ENCODE results near the gene SLC26A1. TPM values are rescaled to one million over a fixed set of nuclear protein-coding genes. Genes with fewer than 3 reads are reported as not detected.

The SLC26A1 gene
- total and polyA plus RNA-seq, 9 donors, result 0.58 to 5.3 (median 3.2) TPM

DNA sequence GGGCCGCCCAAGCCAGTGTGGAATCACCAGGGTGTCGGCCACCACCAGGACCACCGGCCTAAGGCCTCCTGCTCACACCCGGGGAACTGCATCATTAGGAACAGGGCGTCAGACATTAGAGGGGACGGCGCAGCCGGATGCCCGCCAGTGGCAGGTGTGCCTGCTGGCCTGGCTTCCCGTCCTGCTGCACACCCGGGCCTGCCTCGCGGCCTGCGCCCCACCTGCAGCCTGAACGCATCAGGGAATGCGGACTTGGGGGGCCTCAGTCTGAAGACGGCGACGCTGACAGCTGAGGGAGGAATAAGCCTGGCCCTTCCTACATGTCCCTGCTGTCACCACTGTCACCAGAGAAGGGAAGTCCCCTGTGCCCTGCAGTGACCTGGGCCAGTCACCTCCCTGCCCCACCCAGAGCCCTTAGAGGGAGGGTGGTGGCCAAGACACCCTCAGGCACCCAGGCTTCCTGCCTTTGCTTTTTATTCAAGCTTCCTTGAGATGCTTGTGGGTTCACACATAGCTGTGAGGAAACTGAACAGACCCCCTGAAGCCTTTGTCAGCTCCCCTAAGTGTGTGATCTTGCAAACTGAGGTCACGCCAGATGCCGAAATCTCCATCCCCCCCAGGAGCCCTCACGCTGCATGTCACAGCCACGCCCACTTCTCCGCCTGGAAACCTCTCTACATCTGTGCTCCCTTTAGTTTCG, 23.0 kb downstream of the SLC26A1 start:
- peaks cover 18% of the 10 kb centered on the region for H3K4me1 ChIP-seq (ENCODE audit: control insufficient read depth, insufficient read depth, low read length)
- no peak for DNase-seq
- no peak overlapping the region for H3K4me3 ChIP-seq (ENCODE audit: low read length)
- peaks cover 3% of the 10 kb centered on the region for H3K36me3 ChIP-seq (ENCODE audit: control insufficient read depth, insufficient read depth, low read length)
- 75% methylated on average over 19 of the region's 25 CpGs for WGBS (ENCODE audit: insufficient coverage)
- peaks cover 29% of the 10 kb centered on the region for H3K27me3 ChIP-seq (ENCODE audit: control insufficient read depth, insufficient read depth, low read length)
- no peaks in the 10 kb centered on the region for H3K9me3 ChIP-seq (replicated peaks; ENCODE audit: control insufficient read depth, low read depth, low read length)
- H3K27ac ChIP-seq (ENCODE audit: low read length), result no peak overlapping the region

DNA sequence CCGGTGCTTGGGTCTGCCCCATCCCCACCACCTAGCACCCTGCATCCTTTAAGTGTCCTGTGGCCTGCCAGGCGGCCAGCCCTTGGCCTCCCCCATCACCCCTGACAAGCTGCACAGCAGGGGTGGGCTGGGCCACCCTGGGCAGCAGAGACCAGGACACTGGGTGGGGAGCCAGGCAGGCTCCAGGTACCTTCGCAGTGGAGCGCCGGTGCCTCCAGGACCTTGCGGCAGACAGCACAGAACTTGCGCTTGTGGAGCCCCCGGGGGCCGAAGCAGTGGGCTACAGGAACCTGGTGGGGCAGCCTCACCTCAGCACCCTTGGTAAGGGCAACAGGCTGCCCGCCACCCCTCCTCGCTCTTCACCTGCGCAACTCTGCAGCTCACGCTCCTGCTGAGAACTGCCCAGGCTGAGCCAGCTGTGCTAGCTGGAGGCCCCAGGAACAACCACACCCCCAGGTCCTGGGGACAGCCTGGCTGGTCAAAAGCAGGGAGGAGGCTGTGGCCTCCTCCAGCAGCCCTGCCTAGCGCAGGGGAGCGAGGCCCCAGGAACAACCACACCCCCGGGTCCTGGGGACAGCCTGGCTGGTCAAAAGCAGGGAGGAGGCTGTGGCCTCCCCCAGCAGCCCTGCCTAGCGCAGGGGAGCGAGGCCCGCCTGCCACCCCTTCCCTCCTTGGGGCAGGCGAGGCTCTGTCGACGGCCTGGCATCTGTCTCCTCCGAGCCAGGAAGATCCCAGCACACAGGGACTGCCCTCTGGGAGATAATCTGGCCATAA, 24.4 kb downstream of the SLC26A1 start:
- Histone ChIP-seq H3K4me1 (ENCODE audit: control insufficient read depth, insufficient read depth, low read length) (peaks cover 18% of the 10 kb centered on the region), H3K4me3 (ENCODE audit: low read length) (no peak overlapping the region), H3K9me3 (replicated peaks; ENCODE audit: control insufficient read depth, low read depth, low read length) (no peaks in the 10 kb centered on the region), H3K27ac (ENCODE audit: low read length) (no peak overlapping the region), H3K27me3 (ENCODE audit: control insufficient read depth, insufficient read depth, low read length) (peaks cover 29% of the 10 kb centered on the region), H3K36me3 (ENCODE audit: control insufficient read depth, insufficient read depth, low read length) (peaks cover 6% of the 10 kb centered on the region)
- DNase-seq, result no peak
- WGBS (ENCODE audit: insufficient coverage), result 56% methylated on average over 20 of the region's 23 CpGs

- peaks cover 6% of the 10 kb centered on the region for H3K36me3 ChIP-seq (ENCODE audit: control insufficient read depth, insufficient read depth, low read length)
- no peak overlapping the region for H3K27ac ChIP-seq (ENCODE audit: low read length)
- no peak for DNase-seq
- H3K4me3 ChIP-seq (ENCODE audit: low read length), result no peak overlapping the region
- peaks cover 29% of the 10 kb centered on the region for H3K27me3 ChIP-seq (ENCODE audit: control insufficient read depth, insufficient read depth, low read length)
- no peaks in the 10 kb centered on the region for H3K9me3 ChIP-seq (replicated peaks; ENCODE audit: control insufficient read depth, low read depth, low read length)
- H3K4me1 ChIP-seq (ENCODE audit: control insufficient read depth, insufficient read depth, low read length), result peaks cover 18% of the 10 kb centered on the region
- 21% methylated on average over 8 of the region's 24 CpGs for WGBS (ENCODE audit: insufficient coverage)
Observed at GRCh38 chr4:968221-968620, 25.0 kb downstream of the SLC26A1 start.

DNA sequence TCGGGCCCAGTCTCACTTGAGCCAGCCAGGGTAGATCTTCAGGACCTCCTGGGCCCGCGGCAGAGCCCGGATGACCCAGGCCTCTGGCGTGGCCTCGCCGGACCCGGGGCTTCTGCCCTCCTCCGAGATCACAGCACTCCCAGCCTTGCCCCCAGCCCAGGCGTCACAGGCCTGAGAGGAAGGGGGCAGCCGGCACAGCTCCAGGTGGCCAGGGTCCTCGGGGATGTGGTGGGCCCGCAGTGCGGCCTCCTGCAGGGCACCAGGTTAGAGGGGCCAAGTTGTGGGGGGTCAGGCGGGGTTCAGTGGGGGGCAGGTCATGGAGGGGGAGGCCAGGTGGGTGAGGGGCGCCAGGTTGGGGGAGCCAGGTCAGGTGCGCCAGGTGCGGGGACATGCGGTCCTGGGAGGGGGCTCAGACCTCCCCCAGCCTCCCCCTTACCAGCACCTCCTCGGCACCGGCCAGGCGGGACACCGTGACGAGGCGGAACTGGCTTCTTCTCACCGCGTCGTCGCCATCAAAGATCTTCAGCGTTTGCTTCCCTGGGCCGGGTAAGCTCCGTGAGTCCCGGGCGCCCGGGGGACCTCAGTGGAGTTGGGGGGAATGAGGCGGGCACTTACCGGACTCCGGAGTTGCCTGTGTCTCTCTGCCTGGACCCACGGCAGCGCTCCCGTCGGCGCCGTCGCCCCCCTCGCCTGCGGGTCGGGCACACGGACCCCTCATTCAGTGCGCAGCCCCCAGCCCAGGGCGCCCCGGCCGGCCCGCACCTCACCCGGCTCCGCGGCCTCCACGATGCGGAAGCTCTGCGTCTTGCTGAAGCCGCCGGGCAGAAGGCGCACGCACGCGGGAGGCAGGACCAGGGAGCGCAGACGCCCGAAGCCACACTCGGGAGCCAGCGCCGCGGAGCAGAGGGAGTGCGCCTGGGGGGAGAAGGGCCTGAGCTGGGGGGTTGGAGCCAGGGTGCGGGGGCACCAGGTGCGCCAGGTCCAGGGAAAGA, 25.8 kb downstream of the SLC26A1 start:
- H3K4me1 ChIP-seq (ENCODE audit: control insufficient read depth, insufficient read depth, low read length), result peaks cover 14% of the 10 kb centered on the region
- H3K27me3 ChIP-seq (ENCODE audit: control insufficient read depth, insufficient read depth, low read length), result peaks cover 29% of the 10 kb centered on the region
- H3K36me3 ChIP-seq (ENCODE audit: control insufficient read depth, insufficient read depth, low read length), result peaks cover 14% of the 10 kb centered on the region
- WGBS (ENCODE audit: insufficient coverage), result 21% methylated on average over 63 of the region's 76 CpGs
- no peaks in the 10 kb centered on the region for H3K9me3 ChIP-seq (replicated peaks; ENCODE audit: control insufficient read depth, low read depth, low read length)
- no peak overlapping the region for H3K4me3 ChIP-seq (ENCODE audit: low read length)
- DNase-seq, result no peak
- H3K27ac ChIP-seq (ENCODE audit: low read length), result no peak overlapping the region

- Histone ChIP-seq H3K4me3 (ENCODE audit: low read length) (no peak overlapping the region), H3K36me3 (ENCODE audit: control insufficient read depth, insufficient read depth, low read length) (peaks cover 20% of the 10 kb centered on the region), H3K27me3 (ENCODE audit: control insufficient read depth, insufficient read depth, low read length) (peaks cover 25% of the 10 kb centered on the region), H3K27ac (ENCODE audit: low read length) (no peak overlapping the region), H3K4me1 (ENCODE audit: control insufficient read depth, insufficient read depth, low read length) (peaks cover 5% of the 10 kb centered on the region), H3K9me3 (replicated peaks; ENCODE audit: control insufficient read depth, low read depth, low read length) (no peaks in the 10 kb centered on the region)
- no peak for DNase-seq
- 82% methylated on average over 47 of the region's 48 CpGs for WGBS (ENCODE audit: insufficient coverage)
Observed at GRCh38 chr4:966266-967112, 26.7 kb downstream of the SLC26A1 start.

GRCh38 chr4:965766-966134, 27.5 kb downstream of the SLC26A1 start:
- no peak for DNase-seq
- no peaks in the 10 kb centered on the region for H3K9me3 ChIP-seq (replicated peaks; ENCODE audit: control insufficient read depth, low read depth, low read length)
- peaks cover 21% of the 10 kb centered on the region for H3K36me3 ChIP-seq (ENCODE audit: control insufficient read depth, insufficient read depth, low read length)
- 82% methylated on average over 17 of the region's 21 CpGs for WGBS (ENCODE audit: insufficient coverage)
- H3K27me3 ChIP-seq (ENCODE audit: control insufficient read depth, insufficient read depth, low read length), result peaks cover 24% of the 10 kb centered on the region
- no peak overlapping the region for H3K4me3 ChIP-seq (ENCODE audit: low read length)
- H3K4me1 ChIP-seq (ENCODE audit: control insufficient read depth, insufficient read depth, low read length), result peaks cover 2% of the 10 kb centered on the region
- no peak overlapping the region for H3K27ac ChIP-seq (ENCODE audit: low read length)

GRCh38 chr4:965048-965765, 28.0 kb downstream of the SLC26A1 start:
- Histone ChIP-seq H3K27me3 (ENCODE audit: control insufficient read depth, insufficient read depth, low read length) (peaks cover 23% of the 10 kb centered on the region), H3K4me1 (ENCODE audit: control insufficient read depth, insufficient read depth, low read length) (peaks cover 2% of the 10 kb centered on the region), H3K27ac (ENCODE audit: low read length) (no peak overlapping the region), H3K36me3 (ENCODE audit: control insufficient read depth, insufficient read depth, low read length) (peaks cover 21% of the 10 kb centered on the region), H3K4me3 (ENCODE audit: low read length) (no peak overlapping the region), H3K9me3 (replicated peaks; ENCODE audit: control insufficient read depth, low read depth, low read length) (no peaks in the 10 kb centered on the region)
- 84% methylated on average over 20 of the region's 26 CpGs for WGBS (ENCODE audit: insufficient coverage)
- no peak for DNase-seq

DNA sequence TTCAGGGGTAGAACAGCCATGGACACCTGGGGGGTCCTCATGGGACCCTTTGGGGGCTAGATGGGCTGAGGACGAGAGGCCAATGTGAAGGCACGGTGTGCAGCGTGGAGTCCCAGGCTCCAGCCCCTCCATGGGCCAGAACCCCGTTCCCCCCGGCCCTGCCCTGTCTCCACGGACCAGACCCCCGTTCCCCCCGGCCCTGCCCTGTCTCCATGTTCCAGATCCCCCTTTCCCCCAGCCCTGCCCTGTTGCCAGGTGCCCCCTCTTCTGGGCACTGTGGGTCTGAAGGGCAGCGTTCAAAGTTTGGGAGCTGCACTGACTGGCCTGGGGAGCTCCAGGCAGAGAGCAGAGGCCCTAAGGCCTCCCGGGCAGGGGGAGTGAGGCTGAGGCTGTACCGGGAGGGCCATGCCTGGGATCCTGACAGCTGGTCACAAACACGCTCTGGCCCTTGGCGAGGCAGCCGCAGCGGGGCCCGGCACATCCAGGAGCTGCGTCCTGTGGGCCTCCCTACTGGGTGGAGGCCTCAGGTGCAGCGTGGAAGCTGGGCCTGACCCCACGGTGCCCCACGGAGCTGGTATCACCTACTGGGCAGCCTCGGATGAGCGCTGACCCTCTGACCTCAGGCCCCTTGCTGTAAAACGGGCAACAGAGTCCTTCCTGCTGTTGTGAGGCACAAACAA, 28.7 kb downstream of the SLC26A1 start:
- H3K4me3 ChIP-seq (ENCODE audit: low read length), result no peak overlapping the region
- 81% methylated on average over 21 of the region's 23 CpGs for WGBS (ENCODE audit: insufficient coverage)
- H3K36me3 ChIP-seq (ENCODE audit: control insufficient read depth, insufficient read depth, low read length), result peaks cover 22% of the 10 kb centered on the region
- no peak overlapping the region for H3K27ac ChIP-seq (ENCODE audit: low read length)
- H3K27me3 ChIP-seq (ENCODE audit: control insufficient read depth, insufficient read depth, low read length), result peaks cover 23% of the 10 kb centered on the region
- H3K9me3 ChIP-seq (replicated peaks; ENCODE audit: control insufficient read depth, low read depth, low read length), result no peaks in the 10 kb centered on the region
- no peak for DNase-seq
- peaks cover 2% of the 10 kb centered on the region for H3K4me1 ChIP-seq (ENCODE audit: control insufficient read depth, insufficient read depth, low read length)

Data from muscle of leg (tissue), 11 donors.